MM.1S (cell line): Measurements from ENCODE around the gene BPGM.

Source experiments
- DNase-seq: peaks from one replicate; pipeline ENCODE4 v3.0.0-alpha.2; 2015
- H2AFZ ChIP-seq: fragments of 300-600 bp; sonication (generic); 2 replicates; pipeline ENCODE4 v1.6.0; 2016; ENCODE audit warnings: antibody characterized with exemption, low read length
- H3F3A ChIP-seq: fragments of 300-600 bp; sonication (generic); 2 replicates; pipeline ENCODE4 v1.6.1; 2016; ENCODE audit warnings: mild to moderate bottlenecking, antibody characterized with exemption, low read length, moderate library complexity, mixed read lengths; ENCODE audit not compliant: insufficient read depth
- H3K27ac ChIP-seq: fragments of 300-600 bp; sonication (generic); 2 replicates; pipeline ENCODE4 v1.5.1; 2016; ENCODE audit warnings: mild to moderate bottlenecking, low read length
- H3K27me3 ChIP-seq: fragments of 300-600 bp; sonication (generic); replicated peaks from 2 replicates; pipeline ENCODE4 v1.6.0; 2016; ENCODE audit warnings: low read length; ENCODE audit not compliant: insufficient read depth
- H3K36me3 ChIP-seq: fragments of 300-600 bp; sonication (generic); replicated peaks from 2 replicates; pipeline ENCODE4 v1.6.1; 2016; ENCODE audit warnings: mild to moderate bottlenecking, low read length, mixed read lengths; ENCODE audit not compliant: insufficient read depth
- H3K4me1 ChIP-seq: fragments of 300-600 bp; sonication (generic); 2 replicates; pipeline ENCODE4 v1.6.1; 2016; ENCODE audit warnings: low read length, mixed read lengths
- H3K4me2 ChIP-seq: fragments of 300-600 bp; sonication (generic); 2 replicates; pipeline ENCODE4 v1.6.0; 2016; ENCODE audit warnings: low read depth, low read length
- H3K4me3 ChIP-seq: fragments of 300-600 bp; sonication (generic); 2 replicates; pipeline ENCODE4 v1.5.1; 2016; ENCODE audit warnings: low read length, mixed read lengths
- H3K79me2 ChIP-seq: fragments of 300-600 bp; sonication (generic); 2 replicates; pipeline ENCODE4 v1.6.1; 2016; ENCODE audit warnings: mixed run types, low read length, mixed read lengths
- H3K9ac ChIP-seq: fragments of 300-600 bp; sonication (generic); 2 replicates; pipeline ENCODE4 v1.6.1; 2016; ENCODE audit warnings: low read length, mixed read lengths
- H3K9me2 ChIP-seq: fragments of 300-600 bp; sonication (generic); replicated peaks from 2 replicates; pipeline ENCODE4 v1.6.1; 2016; ENCODE audit warnings: mild to moderate bottlenecking, low read length, mixed read lengths; ENCODE audit not compliant: insufficient read depth
- H3K9me3 ChIP-seq: fragments of 300-600 bp; sonication (generic); replicated peaks from 2 replicates; pipeline ENCODE4 v1.6.1; 2016; ENCODE audit warnings: mild to moderate bottlenecking, low read length, mixed read lengths; ENCODE audit not compliant: insufficient read depth
- H4K20me1 ChIP-seq: fragments of 300-600 bp; sonication (generic); 2 replicates; pipeline ENCODE4 v1.6.1; 2016; ENCODE audit warnings: mild to moderate bottlenecking, low read length, moderate library complexity, mixed read lengths; ENCODE audit not compliant: insufficient read depth
- EZH2 ChIP-seq: fragments of 300-600 bp; sonication (generic); optimal IDR thresholded peaks from 2 replicates; pipeline ENCODE3; 2017; ENCODE audit warnings: low read depth, mild to moderate bottlenecking, antibody characterized with exemption, low read length, mixed read lengths
- EZH2phosphoT487 ChIP-seq: fragments of 300-600 bp; sonication (generic); IDR thresholded peaks from 2 replicates; pipeline ENCODE4 v1.6.1; 2018; ENCODE audit warnings: antibody characterized with exemption, low read length
- TF ChIP-seq, protein P1 (sequence below): fragments of 300-600 bp; sonication (generic); IDR thresholded peaks from 2 replicates; pipeline ENCODE4 v1.5.1; 2016; ENCODE audit warnings: antibody characterized with exemption, low read length, mixed read lengths

Gene BPGM

GRCh38 chr7:134707663-134708378 lies 61.2 kb downstream of the BPGM start:
- Histone ChIP-seq H3K27me3 (no peaks in the 10 kb centered on the region), H3F3A (no peaks in the 10 kb centered on the region), H3K4me3 (no peak overlapping the region), H3K9ac (no peak overlapping the region), H3K9me2 (no peaks in the 10 kb centered on the region), H3K36me3 (no peaks in the 10 kb centered on the region), H3K9me3 (no peaks in the 10 kb centered on the region), H3K79me2 (no peaks in the 10 kb centered on the region), H3K27ac (no peak overlapping the region), H4K20me1 (no peaks in the 10 kb centered on the region), H3K4me2 (no peak overlapping the region), H3K4me1 (no peaks in the 10 kb centered on the region), H2AFZ (no peak overlapping the region)
- TF ChIP-seq EZH2phosphoT487 (no peak), EZH2 (no peak)
- TF ChIP-seq, protein P1, sequence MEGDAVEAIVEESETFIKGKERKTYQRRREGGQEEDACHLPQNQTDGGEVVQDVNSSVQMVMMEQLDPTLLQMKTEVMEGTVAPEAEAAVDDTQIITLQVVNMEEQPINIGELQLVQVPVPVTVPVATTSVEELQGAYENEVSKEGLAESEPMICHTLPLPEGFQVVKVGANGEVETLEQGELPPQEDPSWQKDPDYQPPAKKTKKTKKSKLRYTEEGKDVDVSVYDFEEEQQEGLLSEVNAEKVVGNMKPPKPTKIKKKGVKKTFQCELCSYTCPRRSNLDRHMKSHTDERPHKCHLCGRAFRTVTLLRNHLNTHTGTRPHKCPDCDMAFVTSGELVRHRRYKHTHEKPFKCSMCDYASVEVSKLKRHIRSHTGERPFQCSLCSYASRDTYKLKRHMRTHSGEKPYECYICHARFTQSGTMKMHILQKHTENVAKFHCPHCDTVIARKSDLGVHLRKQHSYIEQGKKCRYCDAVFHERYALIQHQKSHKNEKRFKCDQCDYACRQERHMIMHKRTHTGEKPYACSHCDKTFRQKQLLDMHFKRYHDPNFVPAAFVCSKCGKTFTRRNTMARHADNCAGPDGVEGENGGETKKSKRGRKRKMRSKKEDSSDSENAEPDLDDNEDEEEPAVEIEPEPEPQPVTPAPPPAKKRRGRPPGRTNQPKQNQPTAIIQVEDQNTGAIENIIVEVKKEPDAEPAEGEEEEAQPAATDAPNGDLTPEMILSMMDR: no peak
- DNase-seq: no peak

DNA sequence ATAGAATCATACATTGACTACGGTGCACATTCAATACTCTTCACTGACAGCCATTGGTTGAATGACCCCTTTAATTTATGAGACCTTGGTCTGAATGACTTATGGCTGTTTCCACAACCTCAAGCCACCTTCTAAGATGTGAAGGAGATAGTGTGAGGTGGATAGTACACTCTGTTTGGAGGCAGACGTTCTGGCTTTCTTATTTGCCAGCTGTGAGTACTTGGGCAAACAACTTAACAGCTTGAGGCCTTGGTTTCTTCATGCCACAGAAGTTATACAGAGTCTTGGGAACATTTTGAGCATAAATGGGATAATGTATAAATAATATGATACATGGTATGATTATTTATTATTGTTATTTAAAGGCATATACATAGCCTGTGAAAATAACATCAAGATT lies 62.0 kb downstream of the BPGM start:
- Histone ChIP-seq H3K9me2 (no peaks in the 10 kb centered on the region), H3F3A (no peaks in the 10 kb centered on the region), H3K4me3 (no peak overlapping the region), H3K9me3 (no peaks in the 10 kb centered on the region), H2AFZ (no peak overlapping the region), H3K79me2 (no peaks in the 10 kb centered on the region), H3K4me1 (no peaks in the 10 kb centered on the region), H3K4me2 (no peak overlapping the region), H3K27me3 (no peaks in the 10 kb centered on the region), H4K20me1 (no peaks in the 10 kb centered on the region), H3K36me3 (no peaks in the 10 kb centered on the region), H3K9ac (no peak overlapping the region), H3K27ac (no peak overlapping the region)
- TF ChIP-seq, protein P1: no peak
- TF ChIP-seq EZH2: no peak
- TF ChIP-seq EZH2phosphoT487: no peak
- DNase-seq: no peak

DNA sequence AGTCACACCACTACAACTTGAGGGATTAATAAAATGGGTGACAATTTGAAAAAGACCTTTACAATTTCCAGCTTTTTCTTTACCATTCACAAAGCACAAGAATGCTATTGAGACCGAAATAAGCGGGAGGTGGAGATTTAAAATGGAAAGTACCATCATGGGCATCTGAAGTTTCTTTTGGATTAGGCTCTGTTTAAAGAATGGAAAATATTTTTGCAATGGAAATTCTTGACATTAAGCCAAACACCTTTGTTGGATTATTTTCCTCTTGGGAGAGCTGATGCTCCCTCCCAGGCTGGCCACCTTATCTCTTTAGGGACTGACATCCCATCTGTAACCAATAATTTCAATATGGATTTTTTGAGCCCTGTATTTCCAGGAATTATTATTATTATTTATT lies 62.5 kb downstream of the BPGM start:
- no peaks in the 10 kb centered on the region for H3K36me3 ChIP-seq
- no peak overlapping the region for H3K4me3 ChIP-seq
- no peaks in the 10 kb centered on the region for H3K9me2 ChIP-seq
- no peaks in the 10 kb centered on the region for H4K20me1 ChIP-seq
- no peaks in the 10 kb centered on the region for H3K4me1 ChIP-seq
- H3K4me2 ChIP-seq: no peak overlapping the region
- H3K27ac ChIP-seq: no peak overlapping the region
- H3K9me3 ChIP-seq: no peaks in the 10 kb centered on the region
- no peak overlapping the region for H2AFZ ChIP-seq
- no peaks in the 10 kb centered on the region for H3K27me3 ChIP-seq
- H3K79me2 ChIP-seq: no peaks in the 10 kb centered on the region
- TF ChIP-seq EZH2 (no peak), EZH2phosphoT487 (no peak)
- TF ChIP-seq, protein P1: no peak
- no peak for DNase-seq
- no peak overlapping the region for H3K9ac ChIP-seq
- no peaks in the 10 kb centered on the region for H3F3A ChIP-seq
